GM18858 (cell line): ENCODE measurements around the gene BHLHE40.

Experiments
- ATAC-seq: cut with Tn5 transposase; IDR thresholded peaks from one replicate; pipeline ENCODE4 v1.9.1; 2021; ENCODE audit not compliant: unreplicated experiment

The BHLHE40 gene

DNA sequence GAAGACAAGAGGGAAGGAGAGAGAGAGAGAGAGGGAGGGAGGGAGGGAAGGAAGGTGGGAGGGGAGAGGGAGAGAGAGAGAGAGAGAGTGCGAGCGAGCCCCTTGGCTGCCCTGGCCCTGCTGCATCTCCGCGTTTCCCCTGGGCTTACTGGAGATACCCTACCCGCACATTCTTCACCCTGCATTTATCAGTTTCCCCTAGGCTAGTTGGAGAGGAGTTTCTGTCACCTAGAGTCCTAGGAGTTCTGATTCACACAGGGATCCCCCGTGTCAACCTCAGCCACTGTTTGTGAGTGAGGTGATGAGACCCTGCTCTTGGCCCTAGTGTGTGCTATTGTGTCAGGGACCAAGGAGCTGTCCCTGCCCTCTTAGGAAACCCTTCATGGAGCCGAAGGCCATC, 18.7 kb downstream of the BHLHE40 start:
- no peak for ATAC-seq

DNA sequence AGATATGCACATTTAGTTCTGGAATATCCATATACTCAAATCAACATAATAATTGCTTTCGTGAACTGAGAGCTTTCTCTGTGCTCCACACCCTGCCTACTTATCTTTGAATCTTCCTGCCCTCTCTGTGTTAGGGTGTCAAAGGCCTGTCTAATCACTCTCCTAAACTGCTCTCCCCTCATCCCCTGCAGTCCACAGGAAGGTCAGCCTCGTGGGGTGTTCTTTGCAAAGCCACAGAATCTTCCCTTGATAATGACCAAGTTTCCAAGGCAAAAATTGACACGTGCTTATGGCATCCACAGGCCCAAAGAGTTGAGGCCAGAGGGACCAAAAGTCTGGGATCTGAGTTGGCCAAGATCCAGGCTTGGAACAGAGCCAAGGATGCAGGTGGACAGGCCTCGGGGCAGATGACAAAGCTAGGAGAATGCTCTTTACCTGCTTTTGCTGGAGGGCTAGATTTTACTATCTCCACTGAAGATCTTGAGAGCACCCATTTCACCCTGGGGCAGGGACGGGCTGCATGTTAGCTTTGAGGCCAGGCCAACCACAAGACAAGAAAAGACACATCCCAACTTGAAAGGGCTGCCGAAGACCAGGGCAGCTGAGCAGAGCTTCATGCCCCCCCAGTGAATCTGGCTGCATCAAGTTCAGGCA, 20.4 kb downstream of the BHLHE40 start:
- ATAC-seq, result no peak

DNA sequence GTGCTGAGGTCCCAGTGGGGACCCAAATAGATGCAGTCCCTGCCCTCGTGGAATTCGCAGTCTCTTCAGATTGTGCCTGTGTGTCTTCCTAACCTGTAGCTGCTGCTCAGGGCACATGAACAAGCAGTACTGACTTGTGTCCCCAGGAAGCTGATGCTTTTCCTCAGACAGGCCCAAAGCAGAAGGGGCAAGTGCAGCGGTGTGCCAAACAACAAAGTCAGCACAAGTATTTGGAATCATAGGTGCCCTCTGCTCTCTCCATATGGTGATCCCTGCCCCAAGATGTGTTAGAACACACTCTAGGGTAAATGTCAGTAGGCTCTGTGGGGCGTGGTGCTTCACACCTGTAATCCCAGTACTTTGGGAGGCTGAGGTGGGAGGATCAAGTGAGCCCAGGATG, 21.9 kb downstream of the BHLHE40 start:
- ATAC-seq, result no peak

DNA sequence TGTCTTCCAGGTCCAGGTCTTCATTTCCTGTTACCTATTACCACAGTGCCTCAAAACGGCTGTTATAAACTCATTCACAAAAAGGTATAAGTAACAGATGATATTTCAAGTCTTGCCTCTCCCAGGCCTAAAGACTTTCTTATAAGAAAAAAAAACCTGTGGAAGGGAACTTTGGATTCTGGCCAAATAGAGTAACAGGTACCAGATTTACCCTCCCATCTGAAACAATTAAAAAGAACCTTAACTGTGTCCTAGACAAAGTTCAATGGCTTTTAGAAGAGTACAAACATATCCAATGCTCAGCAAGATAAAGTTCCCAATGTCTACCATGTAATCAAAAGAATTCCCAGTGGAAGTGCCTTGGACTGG, 22.6 kb downstream of the BHLHE40 start:
- no peak for ATAC-seq

DNA sequence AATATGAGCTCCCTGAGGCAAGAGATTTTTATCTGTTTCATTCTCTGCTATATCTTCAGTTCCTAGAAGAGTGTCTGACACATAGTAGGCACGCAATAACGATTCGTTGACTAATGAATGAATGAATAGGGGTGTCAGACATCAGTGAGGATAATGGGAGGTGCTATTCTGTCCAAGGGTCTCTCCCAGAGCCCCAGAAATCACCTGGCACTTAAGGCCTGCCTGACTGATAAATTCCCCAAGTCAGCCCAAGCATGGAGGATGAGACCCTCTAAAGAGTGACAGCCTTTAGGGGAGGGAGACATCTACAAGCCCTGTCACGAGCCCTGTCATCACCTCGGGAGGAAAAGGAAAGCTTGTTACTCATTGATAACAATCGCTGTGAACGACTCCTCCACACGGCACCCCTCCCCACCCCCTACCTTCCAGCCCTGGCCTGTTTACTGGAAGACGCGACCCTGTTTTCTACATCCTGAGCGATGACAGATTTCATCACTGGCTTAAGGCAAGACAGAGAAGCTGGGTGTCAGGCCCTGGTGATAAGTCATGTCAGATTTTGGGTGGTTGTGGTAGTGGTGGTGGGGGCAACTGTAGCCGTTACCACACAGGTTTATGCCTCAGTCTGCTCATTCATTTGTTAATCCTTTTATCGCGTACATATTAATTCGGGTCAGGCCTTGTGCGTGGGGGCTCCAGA, 23.1 kb downstream of the BHLHE40 start:
- no peak for ATAC-seq

DNA sequence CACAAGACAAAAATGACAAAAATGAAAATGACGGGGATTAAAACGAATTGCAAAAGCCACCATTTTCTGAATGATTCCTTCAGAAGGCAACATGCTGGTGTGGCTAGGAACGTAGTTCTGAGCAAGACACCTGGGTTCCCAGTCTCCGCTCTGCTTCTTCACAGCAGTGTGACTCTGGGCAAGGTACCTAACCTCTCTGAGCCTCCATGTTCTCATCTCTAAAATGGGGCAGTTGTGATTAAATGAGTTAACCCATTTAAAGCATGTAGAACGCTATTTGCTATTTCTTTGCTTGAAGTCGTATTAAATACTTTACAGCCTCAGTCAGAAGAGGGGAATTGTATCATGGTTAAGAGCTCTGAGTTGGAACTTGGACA, 23.6 kb downstream of the BHLHE40 start:
- ATAC-seq, result no peak

GRCh38 chr3:5004319-5005152, 25.3 kb downstream of the BHLHE40 start:
- no peak for ATAC-seq

- no peak for ATAC-seq
Observed at GRCh38 chr3:5005367-5005766, 26.1 kb downstream of the BHLHE40 start.

- ATAC-seq, result peak; percentile 62
Observed at GRCh38 chr3:5006755-5007202, 27.5 kb downstream of the BHLHE40 start.

- no peak for ATAC-seq
Observed at GRCh38 chr3:5007873-5008272, 28.6 kb downstream of the BHLHE40 start.

DNA sequence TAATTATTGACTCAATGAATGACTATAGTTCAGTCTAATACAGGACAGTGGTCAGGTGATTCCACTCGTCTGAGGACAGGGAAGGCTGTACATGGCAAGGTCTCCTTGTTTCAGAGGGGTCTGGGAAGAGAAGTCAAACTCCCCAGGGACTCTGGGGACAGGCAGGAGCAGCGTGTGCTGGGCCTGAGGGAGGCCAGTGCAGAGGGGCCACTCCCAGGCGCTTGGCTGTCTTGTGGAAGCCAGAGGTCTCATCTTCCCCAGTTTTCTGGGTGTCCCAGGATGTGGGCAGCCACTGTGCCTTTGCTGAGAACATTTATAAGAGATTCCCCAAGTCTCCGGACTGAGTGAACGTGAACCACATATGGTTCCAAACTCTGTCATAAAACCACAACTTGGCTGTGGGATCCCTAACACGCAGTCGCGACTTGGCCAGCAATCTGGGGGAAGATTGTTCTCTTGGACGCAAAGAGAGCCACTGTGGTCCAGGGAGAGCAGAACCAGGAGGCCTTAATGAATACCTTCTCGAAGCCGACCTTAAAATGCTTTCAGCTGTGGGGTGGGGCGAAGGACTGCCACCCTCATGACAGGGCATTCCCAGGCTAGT, 30.4 kb downstream of the BHLHE40 start:
- no peak for ATAC-seq

- ATAC-seq, result no peak
Observed at GRCh38 chr3:5010140-5010539, 30.9 kb downstream of the BHLHE40 start.

- no peak for ATAC-seq
Observed at GRCh38 chr3:5010706-5011554, 31.7 kb downstream of the BHLHE40 start.

GRCh38 chr3:5011555-5012256, 32.5 kb downstream of the BHLHE40 start:
- ATAC-seq, result peak; percentile 41

DNA sequence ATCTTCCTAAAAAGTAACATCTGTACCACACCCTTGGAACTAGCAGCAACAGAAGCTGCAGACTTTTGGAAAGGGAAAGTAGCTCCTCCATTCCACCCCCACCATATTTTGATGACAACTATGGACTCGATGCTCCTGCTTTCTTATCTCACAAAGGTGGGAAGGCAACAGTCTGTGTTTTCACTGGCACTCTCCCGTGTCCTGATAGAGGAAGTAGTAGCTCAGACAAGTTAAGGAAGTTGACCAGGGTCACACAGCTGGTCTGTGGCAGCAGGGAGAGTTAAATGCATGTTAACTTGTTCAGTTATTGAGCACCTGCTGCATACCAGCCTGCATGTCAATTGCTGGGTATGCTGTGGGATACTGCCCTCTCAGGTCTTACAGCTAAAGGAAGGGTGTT, 33.1 kb downstream of the BHLHE40 start:
- no peak for ATAC-seq

- ATAC-seq, result no peak
Observed at GRCh38 chr3:5013021-5013906, 34.0 kb downstream of the BHLHE40 start.

DNA sequence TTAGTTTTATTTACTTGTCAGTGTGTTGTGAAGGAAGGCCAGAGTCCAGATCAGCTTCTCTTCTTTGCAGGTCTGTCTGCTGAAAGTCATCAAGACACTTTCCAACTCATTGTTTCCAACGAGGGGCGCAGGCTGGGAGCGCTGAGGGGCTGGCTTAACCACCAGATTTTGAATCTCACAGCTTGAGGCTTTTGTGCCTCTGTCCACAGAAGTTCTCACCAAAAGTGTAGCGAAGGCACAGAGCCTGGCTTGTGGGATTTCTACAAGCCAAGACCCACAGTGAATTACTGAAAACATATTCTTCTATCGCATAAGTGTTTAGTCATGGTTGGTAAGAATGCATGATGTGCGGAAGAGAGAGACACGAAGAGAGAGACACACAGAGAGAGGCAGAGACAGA, 35.2 kb downstream of the BHLHE40 start:
- no peak for ATAC-seq

- ATAC-seq, result no peak
Observed at GRCh38 chr3:5015056-5015455, 35.8 kb downstream of the BHLHE40 start.
